IMR-90 (cell line): ENCODE data around the gene DNMT3A. TPM values are rescaled to one million over a fixed set of nuclear protein-coding genes. Genes with fewer than 3 reads are reported as not detected.

Experiments used
- ATAC-seq: fragments of 200-7000 bp; cut with Tn5 transposase; 2 replicates; pipeline ENCODE4 v1.9.1; 2020; ENCODE audit warnings: low read depth, mild to moderate bottlenecking, moderate library complexity
- BruUV-seq: library from RNA; stranded (reverse); fragments of 400-500 nt; replicated peaks from 2 replicates; lab custom pipeline; 2021; lab: Mats Ljungman, UMichigan
- CTCF ChIA-PET: fragments of 300-600 bp; formaldehyde crosslinking; extraction: SDS; loops from one replicate; lab custom pipeline; 2021; ENCODE audit warnings: antibody characterized with exemption; lab: Yijun Ruan, JAX
- POLR2A ChIA-PET: fragments of 300-600 bp; sonication (Branson Sonifier 250); formaldehyde crosslinking; loops from one replicate; lab custom pipeline; 2022; ENCODE audit warnings: antibody characterized with exemption; ENCODE audit not compliant: unreplicated experiment; lab: Charles Lee
- DNase-seq: peaks from one replicate; pipeline ENCODE4 v3.0.0; 2013
- H2AFZ ChIP-seq: replicated peaks from 2 replicates; pipeline ENCODE3; 2013; ENCODE audit warnings: low read length, mild to moderate bottlenecking; ENCODE audit not compliant: poor library complexity
- H2AK5ac ChIP-seq: 2 replicates; pipeline ENCODE4 v1.6.1; 2013; ENCODE audit warnings: low read depth, low read length, inconsistent platforms
- H2AK9ac ChIP-seq: replicated peaks from 2 replicates; pipeline ENCODE3; 2013; ENCODE audit warnings: mild to moderate bottlenecking, low read depth, low read length, moderate library complexity; ENCODE audit not compliant: poor library complexity
- H2BK120ac ChIP-seq: 2 replicates; pipeline ENCODE4 v1.6.1; 2013; ENCODE audit warnings: low read depth, low read length, inconsistent platforms
- H2BK15ac ChIP-seq: 3 replicates; pipeline ENCODE4 v1.6.1; 2013; ENCODE audit warnings: low read depth, low read length, inconsistent platforms
- H2BK20ac ChIP-seq: 2 replicates; pipeline ENCODE4 v1.6.1; 2013; ENCODE audit warnings: low read depth, mild to moderate bottlenecking, inconsistent platforms, low read length, moderate library complexity
- H2BK5ac ChIP-seq: 2 replicates; pipeline ENCODE4 v1.6.1; 2013; ENCODE audit warnings: mild to moderate bottlenecking, low read depth, low read length, inconsistent platforms; ENCODE audit not compliant: poor library complexity, severe bottlenecking
- H3K14ac ChIP-seq: replicated peaks from 2 replicates; pipeline ENCODE4 v1.6.1; 2013; ENCODE audit warnings: low read depth, low read length, inconsistent platforms
- H3K18ac ChIP-seq: 2 replicates; pipeline ENCODE4 v1.6.1; 2013; ENCODE audit warnings: low read depth, low read length, control low read depth
- H3K23ac ChIP-seq: 2 replicates; pipeline ENCODE4 v1.6.1; 2013; ENCODE audit warnings: low read depth, low read length, inconsistent platforms
- H3K27ac ChIP-seq: 2 replicates; pipeline ENCODE4 v1.5.1; 2013; ENCODE audit warnings: mild to moderate bottlenecking, control low read depth, low read length; ENCODE audit not compliant: insufficient read depth
- H3K27me3 ChIP-seq: 2 replicates; pipeline ENCODE4 v1.6.1; 2013; ENCODE audit warnings: low read length; ENCODE audit not compliant: control insufficient read depth, insufficient read depth
- H3K36me3 ChIP-seq: 2 replicates; pipeline ENCODE4 v1.6.1; 2013; ENCODE audit warnings: low read length, mixed read lengths; ENCODE audit not compliant: control insufficient read depth, insufficient read depth
- H3K4ac ChIP-seq: 2 replicates; pipeline ENCODE4 v1.6.1; 2013; ENCODE audit warnings: low read depth, low read length, inconsistent platforms
- H3K4me1 ChIP-seq: 2 replicates; pipeline ENCODE4 v1.6.1; 2013; ENCODE audit warnings: low read length, mixed read lengths; ENCODE audit not compliant: control insufficient read depth, insufficient read depth
- H3K4me2 ChIP-seq: 2 replicates; pipeline ENCODE4 v1.6.1; 2013; ENCODE audit warnings: low read depth, mild to moderate bottlenecking, control low read depth, low read length, moderate library complexity
- H3K4me3 ChIP-seq: 2 replicates; pipeline ENCODE4 v1.5.1; 2013; ENCODE audit warnings: low read depth, mild to moderate bottlenecking, control low read depth, low read length, moderate library complexity; ENCODE audit not compliant: insufficient read depth
- H3K56ac ChIP-seq: 2 replicates; pipeline ENCODE4 v1.6.1; 2013; ENCODE audit warnings: low read length, inconsistent platforms; ENCODE audit not compliant: insufficient read depth; ENCODE audit errors: extremely low read depth
- H3K79me1 ChIP-seq, 2 experiments: 2 replicates each; pipeline ENCODE4 v1.6.1; 2013; ENCODE audit warnings: low read length in 2 of 2, inconsistent platforms in 1 of 2, low read depth in 1 of 2
- H3K9ac ChIP-seq: 2 replicates; pipeline ENCODE4 v1.6.1; 2013; ENCODE audit warnings: low read depth, low read length, control low read depth
- H3K9me1 ChIP-seq: 2 replicates; pipeline ENCODE4 v1.6.1; 2013; ENCODE audit warnings: low read length, inconsistent platforms; ENCODE audit not compliant: insufficient read depth
- H3K9me3 ChIP-seq: 2 replicates; pipeline ENCODE4 v1.6.1; 2013; ENCODE audit warnings: low read length; ENCODE audit not compliant: control insufficient read depth, insufficient read depth
- H4K20me1 ChIP-seq: 2 replicates; pipeline ENCODE4 v1.6.1; 2013; ENCODE audit warnings: low read length, inconsistent platforms; ENCODE audit not compliant: insufficient read depth
- H4K5ac ChIP-seq: 2 replicates; pipeline ENCODE4 v1.6.1; 2013; ENCODE audit warnings: mild to moderate bottlenecking, low read depth, low read length, control low read depth
- H4K8ac ChIP-seq, 2 experiments: 2 replicates each; pipeline ENCODE4 v1.6.1; 2013; ENCODE audit warnings: low read depth in 2 of 2, low read length in 2 of 2, control low read depth in 1 of 2, inconsistent platforms in 1 of 2
- H4K91ac ChIP-seq: 2 replicates; pipeline ENCODE4 v1.6.1; 2013; ENCODE audit warnings: low read depth, low read length, inconsistent platforms; ENCODE audit not compliant: insufficient read depth
- BHLHE40 ChIP-seq: fragments of 150-350 bp; IDR thresholded peaks from 2 replicates; pipeline ENCODE4 v1.6.1; 2016; ENCODE audit warnings: mild to moderate bottlenecking, low read depth, low read length
- CEBPB ChIP-seq: IDR thresholded peaks from 2 replicates; pipeline ENCODE4 v1.6.1; 2012; ENCODE audit warnings: low read depth, low read length, improper control_type of control experiment
- CHD1 ChIP-seq: IDR thresholded peaks from 2 replicates; pipeline ENCODE4 v1.6.1; 2012; ENCODE audit warnings: low read depth, low read length, improper control_type of control experiment
- FOS ChIP-seq: fragments of 150-350 bp; IDR thresholded peaks from 2 replicates; pipeline ENCODE4 v1.6.1; 2016; ENCODE audit warnings: low read depth, low read length
- MAFK ChIP-seq: IDR thresholded peaks from 2 replicates; pipeline ENCODE4 v1.6.1; 2012; ENCODE audit warnings: low read depth, low read length, improper control_type of control experiment
- MAZ ChIP-seq: IDR thresholded peaks from 2 replicates; pipeline ENCODE4 v1.6.1; 2012; ENCODE audit warnings: low read depth, mild to moderate bottlenecking, low read length, improper control_type of control experiment, moderate library complexity, borderline replicate concordance
- MXI1 ChIP-seq: IDR thresholded peaks from 2 replicates; pipeline ENCODE4 v1.6.1; 2012; ENCODE audit warnings: low read depth, mild to moderate bottlenecking, low read length, moderate library complexity, borderline replicate concordance
- NFE2L2 ChIP-seq: fragments of 150-350 bp; IDR thresholded peaks from 2 replicates; pipeline ENCODE4 v1.6.1; 2016; ENCODE audit warnings: low read depth, mild to moderate bottlenecking, low read length
- POLR2A ChIP-seq: IDR thresholded peaks from 2 replicates; pipeline ENCODE4 v1.6.1; 2012; ENCODE audit warnings: mild to moderate bottlenecking, low read depth, low read length
- RAD21 ChIP-seq: IDR thresholded peaks from 2 replicates; pipeline ENCODE4 v1.6.1; 2012; ENCODE audit warnings: low read length, improper control_type of control experiment
- RCOR1 ChIP-seq: IDR thresholded peaks from 2 replicates; pipeline ENCODE4 v1.6.1; 2012; ENCODE audit warnings: mild to moderate bottlenecking, low read length, improper control_type of control experiment; ENCODE audit not compliant: insufficient replicate concordance
- RFX5 ChIP-seq: IDR thresholded peaks from 2 replicates; pipeline ENCODE4 v1.8.0; 2012; ENCODE audit warnings: low read depth, mild to moderate bottlenecking, low read length, moderate library complexity
- SMC3 ChIP-seq: fragments of 150-350 bp; IDR thresholded peaks from 2 replicates; pipeline ENCODE4 v1.6.1; 2016; ENCODE audit warnings: low read depth, mild to moderate bottlenecking, antibody characterized with exemption, low read length, moderate library complexity
- WGBS, 2 experiments: methylation state at CpG; one replicate each; pipeline versions ENCODE4 v1.1.5 to v1.1.7; 2013; ENCODE audit warnings: missing lambda C conversion rate in 2 of 2; ENCODE audit not compliant: insufficient read length in 1 of 2; ENCODE audit errors: extremely low coverage in 2 of 2; 5-methylcytosine and 5-hydroxymethylcytosine counted together
- dilution Hi-C: fragments of 300-500 bp; cut with HindIII; formaldehyde crosslinking; loops from one replicate; pipeline ENCODE4 v1.14.3; 2018; ENCODE audit warnings: low sequenced_read_pairs; ENCODE audit not compliant: unreplicated experiment
- in situ Hi-C: fragments of 300-500 bp; cut with MboI; formaldehyde crosslinking; loops from 3 replicates; pipeline ENCODE4 v1.14.3; 2019; ENCODE audit warnings: low sequenced_read_pairs, inconsistent platforms, mixed read lengths
- intact Hi-C: fragments of 100-400 bp; cut with micrococcal nuclease; formaldehyde crosslinking; loops from 2 replicates; pipeline ENCODE4 v1.10.0; 2022
- polyA plus RNA-seq, 3 experiments: library from polyadenylated mRNA; depleted of rRNA; stranded (reverse); fragments of >200 nt; gene quantifications; 2 replicates each; pipeline ENCODE4 v1.2.3, GENCODE V29; 2012; ENCODE audit warnings: low replicate concordance in 1 of 3
- total RNA-seq: library from RNA; depleted of rRNA; stranded (reverse); fragments of >200 nt; gene quantifications from 2 replicates; pipeline ENCODE4 v1.2.3, GENCODE V29; 2012
- TF ChIP-seq, protein P1 (sequence below): fragments of 150-350 bp; IDR thresholded peaks from 2 replicates; pipeline ENCODE4 v1.6.1; 2016; ENCODE audit warnings: low read depth, mild to moderate bottlenecking, low read length, moderate library complexity, borderline replicate concordance
- TF ChIP-seq, protein P2 (sequence below): fragments of 150-350 bp; IDR thresholded peaks from 2 replicates; pipeline ENCODE4 v1.6.1; 2017; ENCODE audit warnings: mild to moderate bottlenecking, antibody characterized with exemption, low read length, low read depth
- TF ChIP-seq, protein P3 (sequence below): conservative IDR thresholded peaks from 2 replicates; pipeline ENCODE4 v1.5.1; 2012; ENCODE audit warnings: mild to moderate bottlenecking, low read depth, low read length, improper control_type of control experiment

DNMT3A gene
- total and polyA plus RNA-seq, 2 of the 4 experiments (the other 2 are of a cell fraction): 4.4 to 9.7 TPM

DNA sequence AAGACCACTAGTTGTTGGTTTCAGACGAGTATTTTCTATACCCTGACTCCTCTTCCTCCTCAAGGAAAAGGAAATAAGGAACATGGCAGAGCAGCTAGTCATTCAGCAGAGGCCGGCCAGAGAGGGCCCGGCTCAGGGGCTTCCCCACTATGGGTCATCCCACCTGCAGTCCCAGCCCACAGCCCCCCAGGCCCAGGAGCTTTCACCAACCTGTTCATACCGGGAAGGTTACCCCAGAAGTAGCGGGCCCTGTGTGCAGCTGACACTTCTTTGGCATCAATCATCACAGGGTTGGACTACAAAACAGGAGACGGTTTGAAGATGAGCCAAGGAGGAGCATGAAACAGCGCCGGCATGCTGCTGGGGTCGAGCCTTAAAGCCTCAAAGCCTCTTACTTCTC lies 102.8 kb downstream of the DNMT3A start:
- H4K20me1 ChIP-seq: no peaks in the 10 kb centered on the region; the same call in 1 of the 2 replicates
- H4K5ac ChIP-seq: no peak overlapping the region
- no peak for ATAC-seq
- H2BK120ac ChIP-seq: no peak overlapping the region
- no peak overlapping the region for H3K27ac ChIP-seq
- no peak overlapping the region for H3K9ac ChIP-seq
- no TSS peak for BruUV-seq
- intact Hi-C loops (no loop called here), in situ Hi-C loops (no loop called here), dilution Hi-C loops (no loop called here)
- H3K4me1 ChIP-seq: no peaks in the 10 kb centered on the region
- H2AFZ ChIP-seq: no peak overlapping the region
- no peaks in the 10 kb centered on the region for H3K79me1 ChIP-seq
- POLR2A ChIA-PET: no interaction called here
- H3K9me1 ChIP-seq: peaks cover 3% of the 10 kb centered on the region; the same call in 1 of the 2 replicates
- no peak overlapping the region for H2AK9ac ChIP-seq
- no peak overlapping the region for H3K18ac ChIP-seq
- no peak overlapping the region for H4K8ac ChIP-seq
- H3K36me3 ChIP-seq: peaks cover 70% of the 10 kb centered on the region
- no peak overlapping the region for H3K4me3 ChIP-seq
- H3K4me2 ChIP-seq: no peak overlapping the region
- DNase-seq: no peak
- no peaks in the 10 kb centered on the region for H3K27me3 ChIP-seq
- H2AK5ac ChIP-seq: no peak overlapping the region
- no peak overlapping the region for H4K91ac ChIP-seq
- H2BK20ac ChIP-seq: no peak overlapping the region
- no peak overlapping the region for H3K4ac ChIP-seq
- no peak overlapping the region for H3K14ac ChIP-seq
- H3K56ac ChIP-seq: no peak overlapping the region
- no peak overlapping the region for H2BK15ac ChIP-seq
- TF ChIP-seq, protein P1, sequence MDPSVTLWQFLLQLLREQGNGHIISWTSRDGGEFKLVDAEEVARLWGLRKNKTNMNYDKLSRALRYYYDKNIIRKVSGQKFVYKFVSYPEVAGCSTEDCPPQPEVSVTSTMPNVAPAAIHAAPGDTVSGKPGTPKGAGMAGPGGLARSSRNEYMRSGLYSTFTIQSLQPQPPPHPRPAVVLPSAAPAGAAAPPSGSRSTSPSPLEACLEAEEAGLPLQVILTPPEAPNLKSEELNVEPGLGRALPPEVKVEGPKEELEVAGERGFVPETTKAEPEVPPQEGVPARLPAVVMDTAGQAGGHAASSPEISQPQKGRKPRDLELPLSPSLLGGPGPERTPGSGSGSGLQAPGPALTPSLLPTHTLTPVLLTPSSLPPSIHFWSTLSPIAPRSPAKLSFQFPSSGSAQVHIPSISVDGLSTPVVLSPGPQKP: no peak
- TF ChIP-seq, protein P2, sequence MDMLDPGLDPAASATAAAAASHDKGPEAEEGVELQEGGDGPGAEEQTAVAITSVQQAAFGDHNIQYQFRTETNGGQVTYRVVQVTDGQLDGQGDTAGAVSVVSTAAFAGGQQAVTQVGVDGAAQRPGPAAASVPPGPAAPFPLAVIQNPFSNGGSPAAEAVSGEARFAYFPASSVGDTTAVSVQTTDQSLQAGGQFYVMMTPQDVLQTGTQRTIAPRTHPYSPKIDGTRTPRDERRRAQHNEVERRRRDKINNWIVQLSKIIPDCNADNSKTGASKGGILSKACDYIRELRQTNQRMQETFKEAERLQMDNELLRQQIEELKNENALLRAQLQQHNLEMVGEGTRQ: no peak
- no peak for TF ChIP-seq RCOR1
- TF ChIP-seq POLR2A: no peak
- no peak for TF ChIP-seq CEBPB
- no peak for TF ChIP-seq FOS
- no peak for TF ChIP-seq MAZ
- no peak for TF ChIP-seq MAFK
- TF ChIP-seq, protein P3, sequence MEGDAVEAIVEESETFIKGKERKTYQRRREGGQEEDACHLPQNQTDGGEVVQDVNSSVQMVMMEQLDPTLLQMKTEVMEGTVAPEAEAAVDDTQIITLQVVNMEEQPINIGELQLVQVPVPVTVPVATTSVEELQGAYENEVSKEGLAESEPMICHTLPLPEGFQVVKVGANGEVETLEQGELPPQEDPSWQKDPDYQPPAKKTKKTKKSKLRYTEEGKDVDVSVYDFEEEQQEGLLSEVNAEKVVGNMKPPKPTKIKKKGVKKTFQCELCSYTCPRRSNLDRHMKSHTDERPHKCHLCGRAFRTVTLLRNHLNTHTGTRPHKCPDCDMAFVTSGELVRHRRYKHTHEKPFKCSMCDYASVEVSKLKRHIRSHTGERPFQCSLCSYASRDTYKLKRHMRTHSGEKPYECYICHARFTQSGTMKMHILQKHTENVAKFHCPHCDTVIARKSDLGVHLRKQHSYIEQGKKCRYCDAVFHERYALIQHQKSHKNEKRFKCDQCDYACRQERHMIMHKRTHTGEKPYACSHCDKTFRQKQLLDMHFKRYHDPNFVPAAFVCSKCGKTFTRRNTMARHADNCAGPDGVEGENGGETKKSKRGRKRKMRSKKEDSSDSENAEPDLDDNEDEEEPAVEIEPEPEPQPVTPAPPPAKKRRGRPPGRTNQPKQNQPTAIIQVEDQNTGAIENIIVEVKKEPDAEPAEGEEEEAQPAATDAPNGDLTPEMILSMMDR: no peak
- TF ChIP-seq RFX5: no peak
- no peak for TF ChIP-seq NFE2L2
- TF ChIP-seq RAD21: no peak
- TF ChIP-seq BHLHE40: no peak
- TF ChIP-seq MXI1: no peak
- no peak for TF ChIP-seq CHD1
- TF ChIP-seq SMC3: no peak
- no peaks in the 10 kb centered on the region for H3K9me3 ChIP-seq
- no peak overlapping the region for H3K23ac ChIP-seq
- CTCF ChIA-PET: no interaction called here
- no peak overlapping the region for H2BK5ac ChIP-seq
- WGBS, 2 experiments: 93% methylated on average over 2 of the region's 9 CpGs; no CpG with 5 or more reads in 1 of the 2 experiments
